HG03159 (cell line): ENCODE results near the gene FRY.

Experiments used
- ATAC-seq: cut with Tn5 transposase; IDR thresholded peaks from one replicate; pipeline ENCODE4 v1.9.1; 2021; ENCODE audit warnings: mild to moderate bottlenecking, moderate library complexity; ENCODE audit not compliant: unreplicated experiment

The FRY gene

GRCh38 chr13:32208860-32209259 is 177.3 kb downstream of the FRY start:
- ATAC-seq: no peak

GRCh38 chr13:32209652-32210051 is 178.1 kb downstream of the FRY start:
- no peak for ATAC-seq

- ATAC-seq: no peak
These were observed 178.5 kb downstream of the FRY start for GRCh38 chr13:32210101-32210500.

GRCh38 chr13:32211813-32212212 is 180.2 kb downstream of the FRY start:
- no peak for ATAC-seq

- no peak for ATAC-seq
These were observed 180.8 kb downstream of the FRY start for GRCh38 chr13:32212421-32212820.

- ATAC-seq: no peak
These were observed 182.1 kb downstream of the FRY start for GRCh38 chr13:32213626-32214025.

- ATAC-seq: no peak
These were observed 182.5 kb downstream of the FRY start for GRCh38 chr13:32214071-32214470.

- ATAC-seq: no peak
These were observed 184.7 kb downstream of the FRY start for GRCh38 chr13:32216281-32216680.

- ATAC-seq: no peak
These were observed 190.6 kb downstream of the FRY start for GRCh38 chr13:32222046-32222676.

GRCh38 chr13:32224916-32225315 is 193.3 kb downstream of the FRY start:
- no peak for ATAC-seq

GRCh38 chr13:32225481-32225931 is 193.9 kb downstream of the FRY start:
- ATAC-seq: no peak

GRCh38 chr13:32228330-32229041 is 196.9 kb downstream of the FRY start:
- no peak for ATAC-seq

GRCh38 chr13:32229443-32229842 is 197.9 kb downstream of the FRY start:
- ATAC-seq: no peak

GRCh38 chr13:32232263-32232662 is 200.7 kb downstream of the FRY start:
- no peak for ATAC-seq

- ATAC-seq: no peak
These were observed 201.5 kb downstream of the FRY start for GRCh38 chr13:32233062-32233461.

GRCh38 chr13:32234914-32235313 is 203.3 kb downstream of the FRY start:
- ATAC-seq: no peak

- ATAC-seq: no peak
These were observed 206.1 kb downstream of the FRY start for GRCh38 chr13:32237681-32238080.

- no peak for ATAC-seq
These were observed 212.1 kb downstream of the FRY start for GRCh38 chr13:32243695-32244094.

- no peak for ATAC-seq
These were observed 214.0 kb downstream of the FRY start for GRCh38 chr13:32245555-32245954.

- ATAC-seq: peak; percentile 69
These were observed 214.9 kb downstream of the FRY start for GRCh38 chr13:32246468-32246867.

GRCh38 chr13:32247887-32248286 is 216.3 kb downstream of the FRY start:
- ATAC-seq: peak; percentile 45

GRCh38 chr13:32248801-32249200 is 217.2 kb downstream of the FRY start:
- ATAC-seq: peak; percentile 61
